Mucosa of rectum (tissue), 2 donors: ENCODE results near the gene SERPINE2.

Experiments used
- H3K27ac ChIP-seq, 2 donors: one replicate each; pipeline ENCODE4 v1.7.0; 2013; ENCODE audit warnings: inconsistent platforms in 2 of 2, low read depth in 2 of 2, low read length in 2 of 2
- H3K27me3 ChIP-seq, 2 donors: one replicate each; pipeline ENCODE4 v1.7.0; 2013; ENCODE audit warnings: low read length in 2 of 2; ENCODE audit not compliant: control insufficient read depth in 2 of 2, insufficient read depth in 2 of 2
- H3K36me3 ChIP-seq, 2 donors: one replicate each; pipeline ENCODE4 v1.7.0; 2013; ENCODE audit warnings: low read length in 2 of 2; ENCODE audit not compliant: control insufficient read depth in 2 of 2, insufficient read depth in 2 of 2
- H3K4me1 ChIP-seq, 2 donors: one replicate each; pipeline ENCODE4 v1.7.0; 2013; ENCODE audit warnings: low read length in 2 of 2, mild to moderate bottlenecking in 1 of 2; ENCODE audit not compliant: control insufficient read depth in 2 of 2, insufficient read depth in 2 of 2
- H3K4me3 ChIP-seq, 2 donors: one replicate each; pipeline ENCODE4 v1.7.0; 2013; ENCODE audit warnings: low read length in 2 of 2
- H3K9ac ChIP-seq, 2 donors: one replicate each; pipeline ENCODE4 v1.7.0; 2013; ENCODE audit warnings: low read length in 2 of 2, low read depth in 1 of 2, mild to moderate bottlenecking in 1 of 2
- H3K9me3 ChIP-seq, 2 donors: one replicate each; pipeline ENCODE4 v1.7.0; 2013; ENCODE audit warnings: low read length in 2 of 2; ENCODE audit not compliant: control insufficient read depth in 2 of 2
- donor health status: healthy.
- donor health status: Normal muscosa, but diverticular disease.

Gene SERPINE2

DNA sequence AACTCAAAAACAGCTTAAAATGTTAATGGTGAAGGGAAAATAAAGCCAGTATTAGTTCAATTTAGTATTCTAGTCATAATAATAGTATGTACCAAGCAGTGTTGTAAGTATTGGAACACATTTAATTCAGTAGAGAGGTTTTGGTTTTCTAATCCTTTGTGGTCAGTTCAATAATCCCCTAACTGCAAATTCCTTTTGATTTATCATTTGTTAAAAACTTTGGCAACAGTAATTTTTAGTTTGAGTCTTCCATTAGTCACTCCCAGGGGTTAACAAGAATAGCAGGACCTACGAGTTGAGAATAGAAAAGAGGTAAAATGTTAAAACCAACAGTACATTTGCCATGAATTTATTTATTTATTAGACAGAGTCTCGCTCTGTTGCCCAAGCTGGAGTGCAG lies 71.1 kb downstream of the SERPINE2 start:
- Histone ChIP-seq H3K4me3 (no peak overlapping the region), H3K27ac (no peak overlapping the region), H3K9ac (no peak overlapping the region), H3K9me3 (no peaks in the 10 kb centered on the region), H3K27me3 (no peaks in the 10 kb centered on the region), H3K4me1 (no peaks in the 10 kb centered on the region), H3K36me3 (peaks cover 16 to 20% of the 10 kb centered on the region in 2 donors)

GRCh38 chr2:223959688-223960087 lies 79.4 kb downstream of the SERPINE2 start:
- Histone ChIP-seq H3K27me3 (no peaks in the 10 kb centered on the region), H3K4me1 (peaks cover 20 to 22% of the 10 kb centered on the region in 2 donors), H3K36me3 (peaks cover 9 to 21% of the 10 kb centered on the region in 2 donors), H3K9ac (no peak overlapping the region), H3K27ac (no peak overlapping the region), H3K4me3 (no peak overlapping the region), H3K9me3 (no peaks in the 10 kb centered on the region)

DNA sequence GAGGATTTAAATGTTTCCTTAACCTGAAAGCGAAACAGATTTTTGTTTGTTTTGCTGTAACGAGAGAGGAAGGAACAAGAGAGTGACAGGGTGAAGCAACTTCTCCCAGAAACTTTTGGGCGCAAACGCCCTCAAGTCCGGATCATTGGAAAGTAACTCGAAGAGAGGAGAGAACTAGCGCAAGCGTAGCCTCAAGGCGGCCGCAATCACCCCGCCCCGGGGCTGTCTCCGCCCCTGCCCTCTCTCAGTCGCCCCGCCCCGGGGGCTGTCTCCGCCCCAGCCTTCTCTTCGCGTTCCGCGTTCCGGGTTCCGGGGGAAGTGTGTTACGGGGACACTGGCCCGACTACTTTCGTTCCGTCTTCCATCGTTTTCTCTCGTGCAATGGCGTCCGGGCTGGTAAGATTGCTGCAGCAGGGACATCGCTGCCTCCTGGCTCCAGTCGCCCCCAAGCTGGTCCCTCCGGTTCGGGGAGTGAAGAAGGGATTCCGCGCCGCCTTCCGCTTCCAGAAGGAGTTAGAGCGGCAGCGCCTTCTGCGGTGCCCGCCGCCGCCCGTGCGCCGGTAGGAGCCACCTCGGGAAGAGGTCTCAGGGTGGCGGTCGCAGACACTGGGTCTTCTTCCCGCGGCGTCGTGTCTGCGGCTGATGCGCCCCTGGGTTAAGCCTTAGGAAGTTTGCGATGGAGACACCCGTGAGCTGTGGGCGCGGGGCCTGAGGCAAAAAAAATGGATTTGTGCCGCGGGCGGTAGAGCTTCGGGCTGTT lies 81.8 kb downstream of the SERPINE2 start, which contains the start of gene MRPL44:
Gene MRPL44, plus strand, starts transcription at position 372 of the 760 bp plus-strand sequence. Its CDS starts 10 bp downstream, at position 382.
- Histone ChIP-seq H3K4me3 (peak within 1 kb of the TSS; percentile 77 to 90), H3K36me3 (peaks cover 7 to 11% of the 10 kb centered on the region in 2 donors), H3K9me3 (no peaks in the 10 kb centered on the region), H3K4me1 (peaks cover 22 to 23% of the 10 kb centered on the region in 2 donors), H3K27me3 (no peaks in the 10 kb centered on the region), H3K9ac (peak within 1 kb of the TSS; percentile 86 to 94), H3K27ac (peak within 1 kb of the TSS; percentile 53 to 72)

DNA sequence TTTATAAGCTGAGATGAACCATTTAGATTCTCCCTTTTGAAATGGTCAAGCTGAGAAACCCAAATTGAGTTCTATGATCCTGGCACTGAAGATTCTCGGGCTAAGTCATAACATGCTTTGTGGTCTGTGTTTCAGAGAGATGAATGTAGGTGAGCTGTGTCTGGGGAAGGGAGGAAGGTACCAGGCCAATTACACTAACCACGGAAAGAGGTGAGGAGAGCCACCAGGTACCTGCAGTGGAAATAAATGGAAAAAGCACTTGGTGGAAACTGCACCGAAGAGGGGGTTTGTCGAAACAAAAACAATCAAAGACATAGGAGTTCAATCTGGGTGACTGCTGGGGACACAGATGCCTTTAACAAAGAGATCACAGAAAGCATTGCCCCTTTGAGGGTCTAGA lies 82.8 kb downstream of the SERPINE2 start:
- Histone ChIP-seq H3K27me3 (no peaks in the 10 kb centered on the region), H3K4me3 (peak overlapping the region in 1 of 2 donors; percentile 61), H3K27ac (peak overlapping the region; percentile 53 to 72), H3K9ac (no peak overlapping the region), H3K4me1 (peaks cover 25 to 27% of the 10 kb centered on the region in 2 donors), H3K9me3 (no peaks in the 10 kb centered on the region), H3K36me3 (peaks cover 5 to 7% of the 10 kb centered on the region in 2 donors)

DNA sequence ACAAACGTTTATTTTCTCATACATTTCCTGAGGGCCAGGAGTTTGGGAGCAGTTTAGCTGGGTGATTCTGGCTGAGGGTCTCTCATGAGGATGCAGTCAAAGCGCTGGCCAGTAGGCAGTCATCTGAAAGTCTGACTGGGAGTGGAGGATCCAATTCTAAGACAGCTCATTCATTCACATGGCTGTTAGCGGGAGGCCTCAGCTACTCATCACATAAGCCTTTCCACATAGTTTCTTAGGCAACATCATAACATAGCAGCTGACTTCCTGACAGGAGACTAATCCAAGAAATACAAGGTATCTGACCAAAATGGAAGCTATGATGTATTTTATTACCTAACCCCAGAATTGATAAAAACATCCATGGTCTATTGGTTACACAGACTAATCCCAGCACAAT lies 84.7 kb downstream of the SERPINE2 start:
- H3K9ac ChIP-seq = no peak overlapping the region
- no peaks in the 10 kb centered on the region for H3K36me3 ChIP-seq
- H3K9me3 ChIP-seq = no peaks in the 10 kb centered on the region
- H3K4me1 ChIP-seq = peaks cover 24 to 31% of the 10 kb centered on the region in 2 donors
- H3K27me3 ChIP-seq = no peaks in the 10 kb centered on the region
- H3K27ac ChIP-seq = no peak overlapping the region
- no peak overlapping the region for H3K4me3 ChIP-seq

GRCh38 chr2:223952280-223952968 lies 86.7 kb downstream of the SERPINE2 start:
- Histone ChIP-seq H3K27me3 (no peaks in the 10 kb centered on the region), H3K4me3 (peak overlapping the region; percentile 13 to 25), H3K36me3 (no peaks in the 10 kb centered on the region), H3K27ac (peak overlapping the region; percentile 61 to 72), H3K9me3 (no peaks in the 10 kb centered on the region), H3K4me1 (peaks cover 8 to 20% of the 10 kb centered on the region in 2 donors), H3K9ac (no peak overlapping the region)

DNA sequence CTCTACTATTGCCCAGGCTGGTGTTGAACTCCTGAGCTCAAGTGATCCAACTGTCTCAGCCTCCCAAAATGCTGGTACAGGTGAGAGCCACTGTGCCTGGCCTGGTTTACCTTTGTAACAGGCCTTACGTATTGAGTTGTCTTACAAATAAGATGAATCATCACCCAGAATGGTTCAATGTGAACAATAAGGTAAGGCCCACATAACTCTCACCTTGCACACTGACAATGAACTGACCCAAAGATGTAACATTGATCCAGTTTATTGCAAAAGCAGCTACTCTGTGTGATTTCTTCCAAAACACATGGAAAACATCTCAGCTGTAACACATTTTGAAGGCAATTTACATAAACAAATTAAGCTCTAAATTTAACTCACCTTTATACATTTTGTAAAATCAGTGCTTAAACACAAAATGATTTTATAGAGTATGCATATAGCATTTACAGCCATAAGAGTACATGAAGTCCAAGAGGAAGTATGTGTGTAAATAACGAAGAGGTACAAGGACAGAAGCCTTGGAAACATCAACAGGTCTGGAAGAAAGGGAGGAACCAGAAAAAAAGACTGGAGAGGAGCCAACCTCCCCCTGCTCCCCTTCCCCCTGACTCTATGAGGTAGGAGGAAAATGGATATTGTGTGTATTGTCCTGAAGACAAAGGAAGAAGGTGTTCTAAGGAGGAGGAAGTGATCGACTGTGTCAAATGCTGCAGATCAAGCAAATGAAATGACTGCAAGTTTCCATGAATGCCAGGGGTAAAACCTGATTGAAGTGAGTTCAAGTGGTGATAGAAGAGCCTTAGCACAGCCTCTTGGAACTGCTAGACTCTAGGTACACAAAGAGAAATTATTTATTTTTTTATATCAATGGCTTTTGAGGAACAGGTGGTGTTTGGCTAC lies 88.4 kb downstream of the SERPINE2 start:
- peaks cover 8 to 20% of the 10 kb centered on the region in 2 donors for H3K4me1 ChIP-seq
- no peaks in the 10 kb centered on the region for H3K9me3 ChIP-seq
- H3K9ac ChIP-seq = peak overlapping the region in 1 of 2 donors; percentile 5
- H3K27me3 ChIP-seq = no peaks in the 10 kb centered on the region
- no peaks in the 10 kb centered on the region for H3K36me3 ChIP-seq
- peak overlapping the region; percentile 61 to 84 for H3K27ac ChIP-seq
- H3K4me3 ChIP-seq = peak overlapping the region; percentile 28 to 39

DNA sequence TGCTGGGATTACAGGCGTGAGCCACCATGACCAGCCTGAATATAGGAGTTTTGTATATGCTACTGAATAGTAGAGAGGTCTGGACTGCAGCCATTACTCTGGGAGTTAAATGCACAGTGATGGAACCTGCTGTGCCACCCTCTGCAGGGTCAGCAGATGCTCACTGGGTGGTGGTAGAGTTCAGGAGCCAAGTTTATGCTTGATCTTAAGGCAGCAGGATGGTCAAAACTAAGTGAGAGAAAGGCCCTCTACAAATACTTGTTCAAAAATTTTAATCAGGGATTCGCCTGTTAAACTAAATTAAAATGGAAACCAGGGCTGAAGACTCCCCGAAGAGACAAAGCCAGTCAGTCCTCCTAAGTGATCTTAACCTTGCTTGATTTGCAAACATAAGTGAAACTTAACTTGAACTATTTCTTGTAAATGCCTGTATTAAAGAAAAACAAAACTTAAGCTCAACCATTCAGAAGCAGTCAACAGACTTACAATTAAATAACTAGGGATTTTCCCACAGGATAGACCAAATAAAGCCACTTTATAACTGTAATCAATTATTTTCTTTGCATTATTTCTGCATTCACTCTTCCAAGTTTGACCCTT lies 89.7 kb downstream of the SERPINE2 start:
- no peaks in the 10 kb centered on the region for H3K9me3 ChIP-seq
- peaks cover 8 to 20% of the 10 kb centered on the region in 2 donors for H3K4me1 ChIP-seq
- H3K4me3 ChIP-seq = no peak overlapping the region
- H3K27me3 ChIP-seq = no peaks in the 10 kb centered on the region
- no peak overlapping the region for H3K27ac ChIP-seq
- H3K36me3 ChIP-seq = no peaks in the 10 kb centered on the region
- no peak overlapping the region for H3K9ac ChIP-seq

- Histone ChIP-seq H3K27ac (no peak overlapping the region), H3K4me3 (no peak overlapping the region), H3K36me3 (no peaks in the 10 kb centered on the region), H3K9me3 (no peaks in the 10 kb centered on the region), H3K9ac (no peak overlapping the region), H3K4me1 (peaks cover 18 to 30% of the 10 kb centered on the region in 2 donors), H3K27me3 (no peaks in the 10 kb centered on the region)
These were observed 91.3 kb downstream of the SERPINE2 start for GRCh38 chr2:223947711-223948205.
